Keratinocyte (primary cell): ENCODE data around the gene CEL.

Experiments
- EZH2 ChIP-seq: IDR thresholded peaks from one replicate; pipeline ENCODE4 v1.6.1; 2012; ENCODE audit warnings: inconsistent platforms, mild to moderate bottlenecking, low read length, moderate library complexity
- TF ChIP-seq, protein P1 (sequence below), 3 experiments: IDR thresholded peaks in 1 of 3; conservative IDR thresholded peaks in 1 of 3; optimal IDR thresholded peaks in 1 of 3; 2 replicates in 2 of 3; 3 replicates in 1 of 3; pipeline versions ENCODE3 to v1.5.1; 2011; ENCODE audit warnings: low read length in 3 of 3, mild to moderate bottlenecking in 3 of 3, moderate library complexity in 2 of 3, control low read depth in 1 of 3, inconsistent platforms in 1 of 3; ENCODE audit not compliant: insufficient read depth in 2 of 3; ENCODE audit errors: extremely low read depth in 1 of 3

DNA sequence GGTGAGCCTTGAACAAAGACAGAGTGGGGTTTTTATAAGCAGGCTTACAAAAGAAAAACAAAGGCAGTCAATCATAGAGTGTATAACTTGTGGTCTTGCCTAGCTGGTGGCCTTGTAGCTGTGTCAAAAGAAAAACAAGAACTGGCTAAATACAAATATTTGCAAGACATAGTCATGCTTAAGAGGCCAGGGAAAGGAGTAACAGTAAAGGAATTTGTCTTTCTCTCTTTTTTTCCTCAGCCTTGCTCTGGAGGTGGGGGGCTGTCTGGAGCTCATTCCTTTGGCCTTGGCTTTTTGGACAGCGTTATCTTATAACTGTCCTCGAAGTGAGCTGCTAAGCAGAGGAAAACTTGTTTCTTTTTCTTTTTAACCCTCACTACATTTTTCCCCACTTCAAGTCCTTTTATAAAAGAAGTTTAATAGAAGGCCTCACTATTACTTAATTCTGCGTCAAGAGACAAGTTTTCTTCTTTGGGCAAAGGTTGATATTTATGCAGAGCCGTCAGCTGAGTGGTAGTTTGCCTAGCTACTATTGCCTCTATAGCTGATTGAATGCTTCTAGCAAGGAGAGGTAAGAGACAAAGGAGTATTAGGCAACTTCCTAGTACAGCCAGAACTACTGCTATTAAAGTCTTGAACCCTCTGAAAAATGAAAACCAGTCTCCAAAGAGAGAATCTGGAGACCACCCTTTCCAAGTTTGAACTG lies 14.3 kb downstream of the CEL start:
- TF ChIP-seq, protein P1, sequence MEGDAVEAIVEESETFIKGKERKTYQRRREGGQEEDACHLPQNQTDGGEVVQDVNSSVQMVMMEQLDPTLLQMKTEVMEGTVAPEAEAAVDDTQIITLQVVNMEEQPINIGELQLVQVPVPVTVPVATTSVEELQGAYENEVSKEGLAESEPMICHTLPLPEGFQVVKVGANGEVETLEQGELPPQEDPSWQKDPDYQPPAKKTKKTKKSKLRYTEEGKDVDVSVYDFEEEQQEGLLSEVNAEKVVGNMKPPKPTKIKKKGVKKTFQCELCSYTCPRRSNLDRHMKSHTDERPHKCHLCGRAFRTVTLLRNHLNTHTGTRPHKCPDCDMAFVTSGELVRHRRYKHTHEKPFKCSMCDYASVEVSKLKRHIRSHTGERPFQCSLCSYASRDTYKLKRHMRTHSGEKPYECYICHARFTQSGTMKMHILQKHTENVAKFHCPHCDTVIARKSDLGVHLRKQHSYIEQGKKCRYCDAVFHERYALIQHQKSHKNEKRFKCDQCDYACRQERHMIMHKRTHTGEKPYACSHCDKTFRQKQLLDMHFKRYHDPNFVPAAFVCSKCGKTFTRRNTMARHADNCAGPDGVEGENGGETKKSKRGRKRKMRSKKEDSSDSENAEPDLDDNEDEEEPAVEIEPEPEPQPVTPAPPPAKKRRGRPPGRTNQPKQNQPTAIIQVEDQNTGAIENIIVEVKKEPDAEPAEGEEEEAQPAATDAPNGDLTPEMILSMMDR (optimal IDR thresholded peaks at IDR 0.05 in 1 of 3, IDR thresholded peaks at IDR 0.05 in 1 of 3, conservative IDR thresholded peaks at IDR 0.05 in 1 of 3; ENCODE audit: extremely low read depth in 1 of 3, insufficient read depth in 2 of 3, low read length in 3 of 3), result no peak
- TF ChIP-seq EZH2, result no peak
